ENCODE results near the gene LCTL. TPM values are rescaled to one million over a fixed set of nuclear protein-coding genes. Genes with fewer than 3 reads are reported as not detected.

LCTL gene
- total and polyA plus RNA-seq, 2 of the 8 experiments (the other 6 are each of a cell fraction or from before 2014, with no cell fraction given) = 5.5 to 6.2 TPM

- CTCF ChIA-PET (ENCODE audit: partially characterized antibody) = interaction anchor here (0.8 to 2.3 kb wide), 3 partner anchors 24 to 45 kb away, joined by 3 to 7 read pairs (median 3); no protein-coding TSS in a partner anchor
- Histone ChIP-seq H4K91ac (replicated peaks; ENCODE audit: insufficient read length, low read length) (no peak overlapping the region), H3K4me3 (ENCODE audit: extremely low read depth in 1 of 4, insufficient read depth in 2 of 4, low read depth in 3 of 4, low read length in 4 of 4) (no peak overlapping the region), H2BK120ac (replicated peaks; ENCODE audit: low read depth, low read length) (no peak overlapping the region), H3K9me3 (ENCODE audit: insufficient read depth in 2 of 2, low read depth in 1 of 2, low read length in 1 of 2) (no peaks in the 10 kb centered on the region; a peak in 1 of 4 replicates), H4K5ac (ENCODE audit: insufficient read length, low read depth, low read length) (no peak overlapping the region), H3K79me2 (ENCODE audit: control insufficient read depth in 1 of 2, insufficient read depth in 2 of 2, low read length in 2 of 2) (no peaks in the 10 kb centered on the region), H4K8ac (ENCODE audit: extremely low read depth, insufficient read depth, low read length) (no peak overlapping the region), H3K14ac (ENCODE audit: insufficient read length) (no peak overlapping the region), H2BK12ac (ENCODE audit: low read depth, low read length) (no peak overlapping the region), H3K27me3 (replicated peaks in 1 of 4; ENCODE audit: control insufficient read depth in 3 of 4, extremely low read depth in 1 of 4, insufficient read depth in 3 of 4, low read length in 3 of 4) (no peaks in the 10 kb centered on the region), H3K4me1 (replicated peaks in 1 of 4; ENCODE audit: control insufficient read depth in 3 of 4, insufficient read depth in 4 of 4, low read length in 3 of 4) (no peaks in the 10 kb centered on the region), H3K27ac (ENCODE audit: low read depth, low read length) (no peak overlapping the region), H2BK20ac (ENCODE audit: low read length) (no peak overlapping the region), H3K23me2 (ENCODE audit: low read depth, low read length) (no peaks in the 10 kb centered on the region), H3K23ac (ENCODE audit: insufficient read length) (no peak overlapping the region), H3K36me3 (ENCODE audit: control insufficient read depth in 2 of 4, insufficient read depth in 4 of 4, low read length in 3 of 4) (peaks cover 0 to 2% (median 0%) of the 10 kb centered on the region in 4 experiments; a peak in 1 of 8 replicates), H2BK5ac (ENCODE audit: low read depth, low read length) (no peak overlapping the region), H2AK5ac (ENCODE audit: low read depth, low read length) (no peak overlapping the region), H2BK15ac (ENCODE audit: low read length) (no peak overlapping the region), H4K20me1 (replicated peaks in 1 of 2; ENCODE audit: control insufficient read depth in 1 of 2, insufficient read depth in 2 of 2, low read length in 2 of 2) (peaks cover 2 to 3% of the 10 kb centered on the region in 2 experiments), H3K4ac (replicated peaks; ENCODE audit: insufficient read length, low read depth, low read length) (no peak overlapping the region), H2AFZ (ENCODE audit: low read length) (no peak overlapping the region), H3K9ac (replicated peaks in 1 of 4; ENCODE audit: extremely low read depth in 1 of 4, low read depth in 3 of 4, low read length in 3 of 4) (no peak overlapping the region), H3K56ac (replicated peaks; ENCODE audit: insufficient read length, low read depth, low read length) (no peak overlapping the region), H3K18ac (ENCODE audit: extremely low read depth, low read length) (no peak overlapping the region), H3K4me2 (ENCODE audit: insufficient read depth in 1 of 2, low read depth in 2 of 2, low read length in 2 of 2) (no peak overlapping the region), H3K79me1 (ENCODE audit: low read depth, low read length) (no peaks in the 10 kb centered on the region)
- DNase-seq (ENCODE audit: low read depth in 1 of 2, low spot score in 2 of 2) (no peak), FAIRE-seq (no peak)
- POLR2A ChIA-PET (ENCODE audit: partially characterized antibody) = interaction anchor here (0.6 kb wide), 1 partner anchor 32 kb away, joined by 3 read pairs; no protein-coding TSS in a partner anchor
- TF ChIP-seq NANOG (IDR thresholded peaks at IDR 0.05; ENCODE audit: insufficient read depth, low read depth, low read length, poor library complexity, severe bottlenecking) = no peak
- no peak for TF ChIP-seq CREB1 (IDR thresholded peaks at IDR 0.05)
- TF ChIP-seq MAX (IDR thresholded peaks at IDR 0.05) = no peak
- no peak for TF ChIP-seq TBP (IDR thresholded peaks at IDR 0.05; ENCODE audit: low read depth, low read length)
- TF ChIP-seq KDM5A (IDR thresholded peaks at IDR 0.05; ENCODE audit: low read length) = no peak
- TF ChIP-seq RAD21 (IDR thresholded peaks at IDR 0.05 in 1 of 2, conservative IDR thresholded peaks at IDR 0.05 in 1 of 2; ENCODE audit: low read depth in 2 of 2, low read length in 2 of 2) = no peak
- TF ChIP-seq ZNF274 (IDR thresholded peaks at IDR 0.05; ENCODE audit: borderline replicate concordance, extremely low read depth, low read length) = no peak
- no peak for TF ChIP-seq SRF (IDR thresholded peaks at IDR 0.05; ENCODE audit: low read depth, low read length)
- TF ChIP-seq ATF3 (IDR thresholded peaks at IDR 0.05; ENCODE audit: insufficient read depth, low read depth, low read length) = no peak
- no peak for TF ChIP-seq RFX5 (IDR thresholded peaks at IDR 0.05; ENCODE audit: borderline replicate concordance, low read depth, low read length)
- no peak for TF ChIP-seq JUND (IDR thresholded peaks at IDR 0.05; ENCODE audit: low read length)
- WGBS, 2 experiments (ENCODE audit: extremely low coverage in 1 of 2, insufficient coverage in 1 of 2, insufficient read length in 1 of 2, insufficient replicate concordance in 2 of 2, low coverage in 1 of 2, low lambda C conversion rate in 2 of 2, missing lambda C conversion rate in 1 of 2) = 88% methylated on average over 6 of the region's 6 CpGs; no CpG with 5 or more reads in 1 of the 2 experiments
Measured at GRCh38 chr15:66558271-66558670, 7.5 kb downstream of the LCTL start.

Data from H1 (cell line).